Type B pancreatic cell (in vitro differentiated cells): Measurements from ENCODE around the gene EEPD1. TPM values are rescaled to one million over a fixed set of nuclear protein-coding genes. Genes with fewer than 3 reads are reported as not detected.
A peak's percentile ranks its signal among the peaks of the same experiment; 100 is the strongest.
"Not testable (repeated sequence)": the region's sequence is repeated elsewhere in the genome, so short reads cannot be mapped to it uniquely, and the experiment has no call there.

ENCODE experiments used
- DNase-seq: peaks from one replicate; pipeline ENCODE4 v3.0.0; 2021; ENCODE audit warnings: mixed read lengths; ENCODE audit not compliant: unreplicated experiment; ENCODE audit errors: extremely low spot score
- H3K27ac Mint-ChIP-seq: 2 replicates; pipeline ENCODE4 v1.8.0; 2021; ENCODE audit warnings: mild to moderate bottlenecking, mixed read lengths
- H3K27me3 Mint-ChIP-seq: 2 replicates; pipeline ENCODE4 v1.8.0; 2021; ENCODE audit warnings: mixed read lengths
- H3K36me3 Mint-ChIP-seq: 2 replicates; pipeline ENCODE4 v1.8.0; 2021; ENCODE audit warnings: mixed read lengths
- H3K4me1 Mint-ChIP-seq: one replicate; pipeline ENCODE4 v1.8.0; 2021; ENCODE audit warnings: mixed read lengths; ENCODE audit not compliant: unreplicated experiment
- H3K4me3 Mint-ChIP-seq: 2 replicates; pipeline ENCODE4 v1.8.0; 2021; ENCODE audit warnings: mild to moderate bottlenecking, mixed read lengths
- H3K9me3 Mint-ChIP-seq: 2 replicates; pipeline ENCODE4 v1.8.0; 2021; ENCODE audit warnings: mixed read lengths
- long read RNA-seq: library from polyadenylated mRNA; unstranded; transcript quantifications from one replicate; pipeline ENCODE4 v2.0.0, GENCODE V29; 2020
- total RNA-seq: library from RNA; stranded (reverse); gene quantifications from 2 replicates; pipeline ENCODE4 v1.2.1, GENCODE V29; 2021; ENCODE audit warnings: low replicate concordance
- TF ChIP-seq, protein P1 (sequence below): fragments of 200-600 bp; sonication (generic); conservative IDR thresholded peaks from 2 replicates; pipeline ENCODE4 v1.5.0; 2021; ENCODE audit warnings: antibody characterized with exemption, mild to moderate bottlenecking

The EEPD1 gene
- 3.8 and 35.8 TPM in 2 replicates for total RNA-seq
- long read RNA-seq, full-length matches to known transcripts, result 5 of 6 reads
- long read RNA-seq, partial matches to known transcripts, result 1 of 6 reads
- long read RNA-seq, other reads (novel, unspliced or antisense), result 0 of 6 reads

DNA sequence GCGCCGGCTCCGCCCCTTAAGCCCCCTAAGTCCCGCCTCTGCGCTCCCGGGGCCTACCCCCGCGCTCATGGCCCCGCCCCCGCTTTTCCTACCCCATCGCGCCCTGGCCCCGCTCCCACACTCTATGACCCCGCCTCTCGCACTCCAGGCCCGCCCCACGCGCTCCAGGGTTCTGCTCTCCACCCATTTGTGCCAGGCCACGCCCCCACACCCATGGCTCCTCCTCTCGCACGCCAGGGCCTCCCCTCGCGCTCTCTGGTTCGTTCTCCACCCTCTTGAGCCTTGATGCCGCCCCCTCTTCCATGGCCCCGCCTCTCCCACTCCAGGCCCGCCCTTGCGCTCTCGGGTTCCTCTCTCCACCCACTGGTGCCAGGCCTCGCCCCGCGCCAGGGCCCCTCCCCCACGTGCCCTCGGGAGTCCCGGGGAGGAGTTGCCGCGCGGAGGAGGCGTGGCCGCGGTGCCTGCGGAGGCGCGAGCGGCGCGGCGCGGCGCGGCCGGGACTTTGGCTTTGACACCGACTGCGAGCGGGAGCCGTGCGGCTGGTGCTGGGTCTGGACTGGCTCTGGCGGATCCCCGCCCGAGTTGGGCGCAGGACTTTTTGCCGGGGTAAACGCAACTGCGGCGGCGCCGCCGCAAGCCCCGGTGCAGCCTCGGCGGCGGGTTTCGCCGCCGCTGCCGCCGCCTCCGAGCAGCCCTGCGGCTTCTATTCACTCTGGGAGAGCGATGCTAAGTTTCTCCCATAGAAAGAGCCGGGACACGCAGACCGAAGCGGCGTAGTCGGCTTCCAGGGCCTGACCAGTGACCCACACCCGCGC is at the start of gene EEPD1:
Gene EEPD1 (plus strand): TSS at position 499 of the 815 bp plus-strand sequence. CDS start 1,071 bp downstream, outside the sequence.
- peak; percentile 100 for DNase-seq
- TF ChIP-seq, protein P1, sequence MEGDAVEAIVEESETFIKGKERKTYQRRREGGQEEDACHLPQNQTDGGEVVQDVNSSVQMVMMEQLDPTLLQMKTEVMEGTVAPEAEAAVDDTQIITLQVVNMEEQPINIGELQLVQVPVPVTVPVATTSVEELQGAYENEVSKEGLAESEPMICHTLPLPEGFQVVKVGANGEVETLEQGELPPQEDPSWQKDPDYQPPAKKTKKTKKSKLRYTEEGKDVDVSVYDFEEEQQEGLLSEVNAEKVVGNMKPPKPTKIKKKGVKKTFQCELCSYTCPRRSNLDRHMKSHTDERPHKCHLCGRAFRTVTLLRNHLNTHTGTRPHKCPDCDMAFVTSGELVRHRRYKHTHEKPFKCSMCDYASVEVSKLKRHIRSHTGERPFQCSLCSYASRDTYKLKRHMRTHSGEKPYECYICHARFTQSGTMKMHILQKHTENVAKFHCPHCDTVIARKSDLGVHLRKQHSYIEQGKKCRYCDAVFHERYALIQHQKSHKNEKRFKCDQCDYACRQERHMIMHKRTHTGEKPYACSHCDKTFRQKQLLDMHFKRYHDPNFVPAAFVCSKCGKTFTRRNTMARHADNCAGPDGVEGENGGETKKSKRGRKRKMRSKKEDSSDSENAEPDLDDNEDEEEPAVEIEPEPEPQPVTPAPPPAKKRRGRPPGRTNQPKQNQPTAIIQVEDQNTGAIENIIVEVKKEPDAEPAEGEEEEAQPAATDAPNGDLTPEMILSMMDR, result no peak
- H3K36me3 Mint-ChIP-seq, result peaks cover 7% of the 10 kb centered on the region
- H3K27me3 Mint-ChIP-seq, result no peaks in the 10 kb centered on the region
- H3K4me3 Mint-ChIP-seq, result peak within 1 kb of the TSS; percentile 86
- peak within 1 kb of the TSS; percentile 84 for H3K27ac Mint-ChIP-seq
- H3K9me3 Mint-ChIP-seq, result no peaks in the 10 kb centered on the region
- H3K4me1 Mint-ChIP-seq, result peaks cover 14% of the 10 kb centered on the region

- Mint-ChIP-seq H3K4me1 (no peaks in the 10 kb centered on the region), H3K27ac (no peak overlapping the region), H3K36me3 (no peaks in the 10 kb centered on the region), H3K27me3 (no peaks in the 10 kb centered on the region), H3K4me3 (no peak overlapping the region), H3K9me3 (no peaks in the 10 kb centered on the region)
- no peak for DNase-seq
- TF ChIP-seq, protein P1, result no peak
Measured at GRCh38 chr7:36103837-36104561, 49.1 kb upstream of the EEPD1 start.

DNA sequence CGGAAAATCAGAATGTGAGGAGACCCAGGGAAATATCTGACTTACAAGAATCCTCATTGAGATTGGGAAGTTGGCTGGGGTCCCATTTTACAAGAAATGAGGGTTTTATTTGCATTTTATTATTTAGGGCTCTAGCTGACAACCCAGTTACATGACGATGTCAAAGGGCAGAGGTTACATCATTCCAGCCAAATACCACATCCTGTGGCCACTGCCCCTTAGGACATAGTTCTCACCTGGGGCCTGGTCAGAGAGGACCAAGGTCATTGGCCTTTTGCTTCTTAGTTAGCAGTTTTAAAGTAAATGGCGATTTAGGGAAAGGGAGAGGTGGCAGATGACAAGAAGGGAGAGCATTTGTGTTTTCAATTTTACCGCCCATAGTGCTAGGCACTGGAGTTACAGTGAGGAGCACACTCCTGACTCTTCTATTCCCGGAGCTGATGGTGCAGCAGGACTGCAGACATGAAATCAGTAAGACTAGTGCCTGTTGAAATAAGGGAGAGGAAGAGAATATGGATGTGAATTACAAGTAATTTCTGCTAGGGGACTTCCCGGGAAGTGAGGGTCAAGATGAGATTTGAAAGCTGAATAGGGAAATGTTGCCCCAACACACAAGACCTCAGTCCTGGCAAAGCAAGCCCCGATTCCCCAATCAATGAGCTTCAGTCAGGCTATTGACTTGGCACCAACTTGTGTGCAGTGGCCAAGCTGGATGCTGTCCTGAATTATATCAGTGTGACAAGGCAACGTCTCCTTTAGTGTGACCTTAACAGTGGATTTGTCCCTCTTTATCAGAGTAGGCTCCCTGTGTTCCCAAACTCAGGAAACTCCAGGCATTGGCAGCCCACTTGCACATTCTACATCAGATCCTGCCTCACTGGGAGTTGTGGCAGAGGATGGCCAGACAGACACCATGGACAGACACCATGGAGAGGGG is 45.8 kb upstream of the EEPD1 start:
- H3K27me3 Mint-ChIP-seq, DNase-seq, H3K36me3 Mint-ChIP-seq, H3K4me1 Mint-ChIP-seq, H3K4me3 Mint-ChIP-seq, H3K9me3 Mint-ChIP-seq, H3K27ac Mint-ChIP-seq: not testable (repeated sequence)

DNA sequence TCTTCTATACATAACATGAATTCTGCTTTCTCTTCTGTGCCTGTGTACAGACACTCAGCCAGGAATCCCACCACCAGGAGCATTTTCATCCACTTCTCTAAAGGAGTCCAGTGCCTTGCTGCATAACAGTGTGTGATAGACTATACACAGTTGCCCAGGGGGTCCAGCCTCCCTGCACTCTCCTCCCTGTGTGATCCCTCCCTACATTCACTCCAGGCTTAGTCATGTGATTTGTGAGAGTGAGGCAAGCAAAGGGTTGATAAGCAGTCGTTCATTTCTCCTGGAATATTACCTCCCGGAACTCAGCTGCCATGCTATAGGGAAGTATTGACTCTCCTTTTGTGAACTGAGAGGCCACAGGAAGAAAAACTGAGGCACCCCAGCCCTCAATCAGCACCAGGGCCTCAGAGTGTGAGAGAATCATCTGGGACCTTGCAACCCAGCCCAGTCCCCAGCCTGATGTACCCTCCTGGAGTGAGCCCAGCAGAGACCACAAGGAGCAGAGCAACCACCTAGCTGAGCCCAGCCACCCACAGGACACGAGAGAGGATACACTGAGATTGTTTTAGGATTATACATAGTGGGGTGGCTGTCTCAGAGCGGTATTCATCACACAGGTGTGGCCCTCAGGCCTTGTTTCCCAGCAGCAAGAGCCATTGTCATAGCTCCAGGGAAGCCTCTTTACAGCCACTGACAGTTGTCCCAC is 45.0 kb upstream of the EEPD1 start:
- no peaks in the 10 kb centered on the region for H3K9me3 Mint-ChIP-seq
- no peaks in the 10 kb centered on the region for H3K27me3 Mint-ChIP-seq
- no peaks in the 10 kb centered on the region for H3K4me1 Mint-ChIP-seq
- no peaks in the 10 kb centered on the region for H3K36me3 Mint-ChIP-seq
- DNase-seq, result no peak
- H3K4me3 Mint-ChIP-seq, result no peak overlapping the region
- no peak overlapping the region for H3K27ac Mint-ChIP-seq
- TF ChIP-seq, protein P1, result no peak

DNA sequence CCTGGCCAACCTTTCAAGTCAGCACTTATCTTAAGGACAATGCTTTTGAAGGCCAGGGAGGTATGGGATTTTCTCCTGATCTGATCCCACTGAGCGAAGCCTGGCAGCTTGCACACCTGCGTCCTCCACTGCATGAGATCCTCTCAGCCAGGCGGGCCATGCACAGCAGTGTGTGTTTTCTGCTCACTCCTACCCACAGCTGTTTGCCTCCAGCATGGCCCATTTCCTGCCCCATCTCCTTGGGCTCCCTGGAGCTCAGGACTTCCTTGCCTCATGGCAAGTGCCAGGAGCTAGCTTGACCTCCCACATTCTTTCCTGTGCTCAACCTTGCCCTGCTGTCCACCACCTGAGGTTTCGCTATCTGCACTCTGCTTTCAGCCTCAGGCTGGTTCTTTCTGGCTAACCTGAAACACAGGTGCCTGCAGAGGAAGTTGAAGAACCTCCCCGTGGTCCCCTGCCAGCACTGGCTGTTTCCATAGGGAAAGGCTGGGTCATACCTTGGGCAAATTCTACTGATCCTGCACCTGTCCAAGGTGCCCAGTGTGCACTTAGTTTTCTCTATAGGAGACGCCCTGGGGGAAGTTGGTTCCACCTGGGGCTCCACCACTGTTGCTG is 43.9 kb upstream of the EEPD1 start:
- TF ChIP-seq, protein P1, result no peak
- Mint-ChIP-seq H3K27me3 (no peaks in the 10 kb centered on the region), H3K9me3 (no peaks in the 10 kb centered on the region), H3K27ac (no peak overlapping the region), H3K4me1 (no peaks in the 10 kb centered on the region), H3K4me3 (no peak overlapping the region), H3K36me3 (no peaks in the 10 kb centered on the region)
- no peak for DNase-seq
